Measurements from ENCODE around the gene ANKS3. TPM values are rescaled to one million over a fixed set of nuclear protein-coding genes. Genes with fewer than 3 reads are reported as not detected.

ANKS3 gene
- total and polyA plus RNA-seq, 2 donors (not counting 3 experiments of a cell fraction or from before 2014, with no cell fraction given) = 13.9 to 24.0 TPM

- Histone ChIP-seq H3K9me3 (replicated peaks; ENCODE audit: control insufficient read depth, insufficient read depth, low read length) (no peaks in the 10 kb centered on the region), H4K20me1 (replicated peaks; ENCODE audit: control insufficient read depth, extremely low read depth, insufficient read depth, low read length) (no peaks in the 10 kb centered on the region), H3K9me1 (replicated peaks; ENCODE audit: control insufficient read depth, extremely low read depth, insufficient read depth, low read length) (no peaks in the 10 kb centered on the region), H3K9ac (replicated peaks; ENCODE audit: extremely low read depth, insufficient read depth, low read length) (no peak overlapping the region), H3K4me3 (replicated peaks in 1 of 3; ENCODE audit: insufficient read depth in 1 of 3, low read depth in 1 of 3, low read length in 3 of 3) (no peak overlapping the region), H3K27me3 (ENCODE audit: control insufficient read depth in 2 of 2, insufficient read depth in 2 of 2, low read length in 2 of 2) (no peaks in the 10 kb centered on the region), H3K4me1 (ENCODE audit: control insufficient read depth, extremely low read depth, insufficient read depth, low read length) (no peaks in the 10 kb centered on the region), H3K36me3 (ENCODE audit: control insufficient read depth in 2 of 2, extremely low read depth in 1 of 2, insufficient read depth in 2 of 2, low read length in 2 of 2) (peaks cover 2 to 43% of the 10 kb centered on the region in 2 experiments), H3K27ac (ENCODE audit: insufficient read depth, low read depth, low read length) (no peak overlapping the region), H3K79me2 (ENCODE audit: control insufficient read depth, insufficient read depth, low read length) (no peaks in the 10 kb centered on the region), H2AFZ (ENCODE audit: low read depth, low read length) (no peak overlapping the region), H3K4me2 (ENCODE audit: insufficient read depth, low read length) (no peak overlapping the region)
- TSS peak; percentile 61 for BruUV-seq (replicated peaks)
- POLR2A ChIA-PET = no interaction called here
- dilution Hi-C loops (cut with MboI; ENCODE audit: extremely low pct_ligation_motif_present, low sequenced_read_pairs) = no loop called here
- FAIRE-seq (no peak), DNase-seq (ENCODE audit: low read depth, low spot score) (no peak)
- TF ChIP-seq JUN (IDR thresholded peaks at IDR 0.05; ENCODE audit: borderline replicate concordance, insufficient read depth, insufficient read length, low read depth) (no peak), MYC (IDR thresholded peaks at IDR 0.05; ENCODE audit: low read depth, low read length) (no peak), EZH2 (IDR thresholded peaks at IDR 0.05; ENCODE audit: borderline replicate concordance, low read depth, low read length, severe bottlenecking) (no peak), POLR2AphosphoS5 (IDR thresholded peaks at IDR 0.05; ENCODE audit: insufficient read depth, low read depth, low read length) (no peak), POLR2A (IDR thresholded peaks at IDR 0.05; ENCODE audit: low read depth, low read length) (no peak), FOS (IDR thresholded peaks at IDR 0.05; ENCODE audit: borderline replicate concordance, insufficient read depth, low read length) (no peak), GATA2 (IDR thresholded peaks at IDR 0.05; ENCODE audit: insufficient read depth, insufficient read length, low read depth, low read length) (no peak)
- TF ChIP-seq, protein P1, sequence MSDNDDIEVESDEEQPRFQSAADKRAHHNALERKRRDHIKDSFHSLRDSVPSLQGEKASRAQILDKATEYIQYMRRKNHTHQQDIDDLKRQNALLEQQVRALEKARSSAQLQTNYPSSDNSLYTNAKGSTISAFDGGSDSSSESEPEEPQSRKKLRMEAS (IDR thresholded peaks at IDR 0.05; ENCODE audit: insufficient read depth, insufficient read length) = no peak
- TF ChIP-seq, protein P2, sequence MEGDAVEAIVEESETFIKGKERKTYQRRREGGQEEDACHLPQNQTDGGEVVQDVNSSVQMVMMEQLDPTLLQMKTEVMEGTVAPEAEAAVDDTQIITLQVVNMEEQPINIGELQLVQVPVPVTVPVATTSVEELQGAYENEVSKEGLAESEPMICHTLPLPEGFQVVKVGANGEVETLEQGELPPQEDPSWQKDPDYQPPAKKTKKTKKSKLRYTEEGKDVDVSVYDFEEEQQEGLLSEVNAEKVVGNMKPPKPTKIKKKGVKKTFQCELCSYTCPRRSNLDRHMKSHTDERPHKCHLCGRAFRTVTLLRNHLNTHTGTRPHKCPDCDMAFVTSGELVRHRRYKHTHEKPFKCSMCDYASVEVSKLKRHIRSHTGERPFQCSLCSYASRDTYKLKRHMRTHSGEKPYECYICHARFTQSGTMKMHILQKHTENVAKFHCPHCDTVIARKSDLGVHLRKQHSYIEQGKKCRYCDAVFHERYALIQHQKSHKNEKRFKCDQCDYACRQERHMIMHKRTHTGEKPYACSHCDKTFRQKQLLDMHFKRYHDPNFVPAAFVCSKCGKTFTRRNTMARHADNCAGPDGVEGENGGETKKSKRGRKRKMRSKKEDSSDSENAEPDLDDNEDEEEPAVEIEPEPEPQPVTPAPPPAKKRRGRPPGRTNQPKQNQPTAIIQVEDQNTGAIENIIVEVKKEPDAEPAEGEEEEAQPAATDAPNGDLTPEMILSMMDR (IDR thresholded peaks at IDR 0.05; ENCODE audit: extremely low read depth in 1 of 2, insufficient read depth in 1 of 2, low read depth in 1 of 2, low read length in 2 of 2) = no peak
- intact Hi-C loops (cut with micrococcal nuclease) = no loop called here
- CTCF ChIA-PET = no interaction called here
These were observed 65.6 kb downstream of the ANKS3 start for GRCh38 chr16:4668313-4668960.
